ENCODE data around the gene UBR2.

- TF ChIP-seq, protein P1, sequence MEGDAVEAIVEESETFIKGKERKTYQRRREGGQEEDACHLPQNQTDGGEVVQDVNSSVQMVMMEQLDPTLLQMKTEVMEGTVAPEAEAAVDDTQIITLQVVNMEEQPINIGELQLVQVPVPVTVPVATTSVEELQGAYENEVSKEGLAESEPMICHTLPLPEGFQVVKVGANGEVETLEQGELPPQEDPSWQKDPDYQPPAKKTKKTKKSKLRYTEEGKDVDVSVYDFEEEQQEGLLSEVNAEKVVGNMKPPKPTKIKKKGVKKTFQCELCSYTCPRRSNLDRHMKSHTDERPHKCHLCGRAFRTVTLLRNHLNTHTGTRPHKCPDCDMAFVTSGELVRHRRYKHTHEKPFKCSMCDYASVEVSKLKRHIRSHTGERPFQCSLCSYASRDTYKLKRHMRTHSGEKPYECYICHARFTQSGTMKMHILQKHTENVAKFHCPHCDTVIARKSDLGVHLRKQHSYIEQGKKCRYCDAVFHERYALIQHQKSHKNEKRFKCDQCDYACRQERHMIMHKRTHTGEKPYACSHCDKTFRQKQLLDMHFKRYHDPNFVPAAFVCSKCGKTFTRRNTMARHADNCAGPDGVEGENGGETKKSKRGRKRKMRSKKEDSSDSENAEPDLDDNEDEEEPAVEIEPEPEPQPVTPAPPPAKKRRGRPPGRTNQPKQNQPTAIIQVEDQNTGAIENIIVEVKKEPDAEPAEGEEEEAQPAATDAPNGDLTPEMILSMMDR (conservative IDR thresholded peaks at IDR 0.05) = no peak
- TF ChIP-seq EZH2 (IDR thresholded peaks at IDR 0.05; ENCODE audit: low read depth) = no peak
These were observed 44.0 kb upstream of the UBR2 start for GRCh38 chr6:42519779-42520178.

All from PC-9 (cell line).